ENCODE results near the gene ZDBF2. TPM values are rescaled to one million over a fixed set of nuclear protein-coding genes. Genes with fewer than 3 reads are reported as not detected.
"Not testable (repeated sequence)": the region's sequence is repeated elsewhere in the genome, so short reads cannot be mapped to it uniquely, and the experiment has no call there.

The ZDBF2 gene
- total RNA-seq, 1 donor from 2014 or later: 27.1 TPM

- no peak overlapping the region for H3K4me3 Mint-ChIP-seq
- peaks cover 85% of the 10 kb centered on the region for H3K36me3 Mint-ChIP-seq (ENCODE audit: low read depth)
- H3K27ac Mint-ChIP-seq (ENCODE audit: unreplicated experiment): no peak overlapping the region
- H3K27me3 Mint-ChIP-seq (ENCODE audit: low read depth): no peaks in the 10 kb centered on the region
- TF ChIP-seq, protein P1, sequence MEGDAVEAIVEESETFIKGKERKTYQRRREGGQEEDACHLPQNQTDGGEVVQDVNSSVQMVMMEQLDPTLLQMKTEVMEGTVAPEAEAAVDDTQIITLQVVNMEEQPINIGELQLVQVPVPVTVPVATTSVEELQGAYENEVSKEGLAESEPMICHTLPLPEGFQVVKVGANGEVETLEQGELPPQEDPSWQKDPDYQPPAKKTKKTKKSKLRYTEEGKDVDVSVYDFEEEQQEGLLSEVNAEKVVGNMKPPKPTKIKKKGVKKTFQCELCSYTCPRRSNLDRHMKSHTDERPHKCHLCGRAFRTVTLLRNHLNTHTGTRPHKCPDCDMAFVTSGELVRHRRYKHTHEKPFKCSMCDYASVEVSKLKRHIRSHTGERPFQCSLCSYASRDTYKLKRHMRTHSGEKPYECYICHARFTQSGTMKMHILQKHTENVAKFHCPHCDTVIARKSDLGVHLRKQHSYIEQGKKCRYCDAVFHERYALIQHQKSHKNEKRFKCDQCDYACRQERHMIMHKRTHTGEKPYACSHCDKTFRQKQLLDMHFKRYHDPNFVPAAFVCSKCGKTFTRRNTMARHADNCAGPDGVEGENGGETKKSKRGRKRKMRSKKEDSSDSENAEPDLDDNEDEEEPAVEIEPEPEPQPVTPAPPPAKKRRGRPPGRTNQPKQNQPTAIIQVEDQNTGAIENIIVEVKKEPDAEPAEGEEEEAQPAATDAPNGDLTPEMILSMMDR (conservative IDR thresholded peaks at IDR 0.05): no peak
- no peaks in the 10 kb centered on the region for H3K4me1 Mint-ChIP-seq
- peaks cover 20% of the 10 kb centered on the region for H3K9me3 Mint-ChIP-seq
- DNase-seq (ENCODE audit: low read depth, low spot score): no peak
These were observed 12.7 kb downstream of the ZDBF2 start for GRCh38 chr2:206287197-206287596.

- TF ChIP-seq, protein P1 (conservative IDR thresholded peaks at IDR 0.05): no peak
- Mint-ChIP-seq H3K27ac (ENCODE audit: unreplicated experiment) (no peak overlapping the region), H3K4me3 (no peak overlapping the region), H3K4me1 (no peaks in the 10 kb centered on the region), H3K9me3 (peaks cover 17% of the 10 kb centered on the region), H3K36me3 (ENCODE audit: low read depth) (peaks cover 74% of the 10 kb centered on the region), H3K27me3 (ENCODE audit: low read depth) (no peaks in the 10 kb centered on the region)
- DNase-seq (ENCODE audit: low read depth, low spot score): no peak
These were observed 14.9 kb downstream of the ZDBF2 start for GRCh38 chr2:206289391-206289790.

DNA sequence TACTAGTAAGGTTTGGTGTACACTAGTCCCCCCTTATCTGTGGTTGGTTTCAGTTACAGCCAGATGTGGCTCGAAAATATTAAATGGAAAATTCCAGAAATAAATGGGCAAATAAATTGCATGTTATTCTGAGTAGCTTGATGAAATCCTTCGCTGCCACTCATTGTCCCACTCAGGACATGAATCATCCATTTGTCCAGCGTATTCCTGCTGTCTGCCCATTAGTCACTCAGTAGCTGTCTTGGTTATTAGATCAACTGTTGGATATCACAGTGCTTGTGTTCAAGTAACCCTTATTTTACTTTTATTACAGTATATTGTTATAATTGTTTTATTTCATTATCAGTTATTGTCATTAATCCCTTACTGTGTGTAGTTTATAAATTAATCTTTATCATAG, 21.7 kb downstream of the ZDBF2 start:
- Mint-ChIP-seq H3K9me3 (no peaks in the 10 kb centered on the region), H3K27ac (ENCODE audit: unreplicated experiment) (no peak overlapping the region), H3K36me3 (ENCODE audit: low read depth) (peaks cover 27% of the 10 kb centered on the region), H3K4me3 (no peak overlapping the region), H3K4me1 (no peaks in the 10 kb centered on the region), H3K27me3 (ENCODE audit: low read depth) (no peaks in the 10 kb centered on the region)
- TF ChIP-seq, protein P1 (conservative IDR thresholded peaks at IDR 0.05): no peak
- DNase-seq (ENCODE audit: low read depth, low spot score): no peak

- H3K27me3 Mint-ChIP-seq (ENCODE audit: low read depth); H3K4me1 Mint-ChIP-seq; H3K27ac Mint-ChIP-seq (ENCODE audit: unreplicated experiment); H3K9me3 Mint-ChIP-seq; DNase-seq (ENCODE audit: low read depth, low spot score); H3K4me3 Mint-ChIP-seq; H3K36me3 Mint-ChIP-seq (ENCODE audit: low read depth): not testable (repeated sequence)
These were observed 25.1 kb downstream of the ZDBF2 start for GRCh38 chr2:206299608-206300007.

DNA sequence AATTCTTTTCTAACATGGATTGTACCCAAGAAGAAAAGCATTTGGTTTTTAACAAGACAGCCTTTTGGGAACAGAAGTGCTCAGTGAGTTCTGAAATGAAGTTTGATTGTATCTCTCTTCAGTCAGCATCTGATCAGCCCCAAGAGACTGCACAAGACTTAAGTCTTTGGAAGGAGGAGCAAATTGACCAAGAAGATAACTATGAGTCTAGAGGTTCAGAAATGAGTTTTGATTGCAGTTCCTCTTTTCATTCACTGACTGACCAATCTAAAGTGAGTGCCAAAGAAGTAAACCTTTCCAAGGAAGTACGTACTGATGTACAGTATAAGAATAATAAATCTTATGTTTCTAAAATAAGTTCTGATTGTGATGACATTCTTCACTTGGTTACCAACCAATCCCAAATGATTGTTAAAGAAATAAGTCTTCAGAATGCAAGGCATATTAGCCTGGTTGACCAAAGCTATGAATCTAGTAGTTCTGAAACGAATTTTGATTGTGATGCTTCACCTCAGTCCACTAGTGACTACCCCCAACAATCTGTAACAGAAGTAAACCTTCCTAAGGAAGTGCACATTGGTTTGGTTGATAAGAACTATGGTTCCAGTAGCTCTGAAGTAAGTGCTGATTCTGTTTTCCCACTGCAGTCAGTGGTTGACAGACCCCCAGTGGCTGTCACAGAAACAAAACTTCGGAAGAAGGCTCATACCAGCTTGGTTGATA, 31.2 kb downstream of the ZDBF2 start:
- H3K27ac Mint-ChIP-seq (ENCODE audit: unreplicated experiment): no peak overlapping the region
- peaks cover 54% of the 10 kb centered on the region for H3K36me3 Mint-ChIP-seq (ENCODE audit: low read depth)
- peaks cover 3% of the 10 kb centered on the region for H3K9me3 Mint-ChIP-seq
- no peaks in the 10 kb centered on the region for H3K27me3 Mint-ChIP-seq (ENCODE audit: low read depth)
- H3K4me3 Mint-ChIP-seq: no peak overlapping the region
- TF ChIP-seq, protein P1 (conservative IDR thresholded peaks at IDR 0.05): no peak
- H3K4me1 Mint-ChIP-seq: no peaks in the 10 kb centered on the region
- DNase-seq (ENCODE audit: low read depth, low spot score): no peak

DNA sequence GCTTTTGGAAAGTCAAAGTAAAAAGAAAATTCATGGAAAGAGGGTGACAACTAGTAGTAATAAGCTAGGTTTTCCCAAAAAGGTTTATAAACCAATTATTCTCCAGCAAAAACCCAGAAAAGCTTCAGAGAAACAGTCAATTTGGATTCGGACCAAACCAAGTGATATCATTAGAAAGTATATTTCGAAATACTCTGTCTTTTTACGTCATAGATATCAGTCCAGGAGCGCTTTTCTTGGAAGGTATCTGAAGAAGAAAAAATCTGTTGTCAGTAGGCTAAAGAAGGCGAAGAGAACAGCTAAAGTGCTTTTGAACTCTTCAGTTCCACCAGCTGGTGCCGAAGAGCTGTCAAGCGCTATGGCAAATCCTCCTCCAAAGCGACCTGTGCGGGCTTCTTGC, 36.6 kb downstream of the ZDBF2 start:
- no peak overlapping the region for H3K27ac Mint-ChIP-seq (ENCODE audit: unreplicated experiment)
- no peaks in the 10 kb centered on the region for H3K4me1 Mint-ChIP-seq
- TF ChIP-seq, protein P1 (conservative IDR thresholded peaks at IDR 0.05): no peak
- no peak for DNase-seq (ENCODE audit: low read depth, low spot score)
- H3K36me3 Mint-ChIP-seq (ENCODE audit: low read depth): peaks cover 47% of the 10 kb centered on the region
- H3K9me3 Mint-ChIP-seq: peaks cover 3% of the 10 kb centered on the region
- no peaks in the 10 kb centered on the region for H3K27me3 Mint-ChIP-seq (ENCODE audit: low read depth)
- H3K4me3 Mint-ChIP-seq: no peak overlapping the region
